GM19372 (cell line): ENCODE measurements around the gene TPSD1.
"Not testable (repeated sequence)": the region's sequence is repeated elsewhere in the genome, so short reads cannot be mapped to it uniquely, and the experiment has no call there.

Source experiments
- ATAC-seq: cut with Tn5 transposase; IDR thresholded peaks from one replicate; pipeline ENCODE4 v1.9.1; 2021; ENCODE audit warnings: mild to moderate bottlenecking, low read depth, moderate library complexity; ENCODE audit not compliant: unreplicated experiment

Gene TPSD1

DNA sequence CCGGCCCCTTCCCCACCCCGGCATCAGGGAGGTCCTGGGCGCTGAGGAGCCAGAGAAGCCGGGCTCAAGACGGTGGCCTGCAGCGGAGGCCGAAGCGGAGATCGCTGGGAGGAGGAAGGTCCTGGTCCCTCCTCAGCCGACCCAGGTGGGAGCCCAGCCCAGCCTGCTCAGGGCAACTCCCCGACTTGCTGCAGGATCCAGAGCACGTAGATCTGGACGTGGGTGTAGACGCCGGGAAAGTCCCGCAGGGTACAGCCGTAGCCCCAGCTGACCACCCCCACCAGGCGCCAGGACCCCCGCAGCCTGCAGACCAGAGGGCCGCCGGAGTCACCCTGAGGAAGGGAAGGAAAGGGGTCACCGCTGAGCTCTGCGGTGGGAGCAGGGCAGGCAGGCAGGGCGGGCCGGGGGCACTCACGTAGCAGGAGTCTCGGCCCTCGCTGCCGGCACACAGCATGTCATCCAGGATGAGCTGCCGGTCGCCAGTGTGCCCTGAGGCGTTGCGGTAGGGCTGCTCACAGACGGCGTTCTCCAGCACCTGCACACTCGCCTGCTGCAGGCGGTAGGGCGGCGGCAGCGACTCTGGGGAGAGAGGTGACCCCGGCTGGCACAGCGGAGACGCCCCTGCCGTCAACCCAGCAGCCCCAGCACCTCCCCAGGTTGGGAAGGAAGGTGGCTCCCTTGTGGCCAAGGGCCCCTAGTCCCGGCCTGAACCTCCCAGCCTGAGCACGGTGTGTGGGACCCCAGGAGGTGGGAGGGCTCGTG is 5.4 kb downstream of the TPSD1 start:
- no peak for ATAC-seq

- no peak for ATAC-seq
Observed at GRCh38 chr16:1262210-1262845, 6.5 kb downstream of the TPSD1 start.

GRCh38 chr16:1262846-1263221 is 7.0 kb downstream of the TPSD1 start:
- ATAC-seq = no peak

DNA sequence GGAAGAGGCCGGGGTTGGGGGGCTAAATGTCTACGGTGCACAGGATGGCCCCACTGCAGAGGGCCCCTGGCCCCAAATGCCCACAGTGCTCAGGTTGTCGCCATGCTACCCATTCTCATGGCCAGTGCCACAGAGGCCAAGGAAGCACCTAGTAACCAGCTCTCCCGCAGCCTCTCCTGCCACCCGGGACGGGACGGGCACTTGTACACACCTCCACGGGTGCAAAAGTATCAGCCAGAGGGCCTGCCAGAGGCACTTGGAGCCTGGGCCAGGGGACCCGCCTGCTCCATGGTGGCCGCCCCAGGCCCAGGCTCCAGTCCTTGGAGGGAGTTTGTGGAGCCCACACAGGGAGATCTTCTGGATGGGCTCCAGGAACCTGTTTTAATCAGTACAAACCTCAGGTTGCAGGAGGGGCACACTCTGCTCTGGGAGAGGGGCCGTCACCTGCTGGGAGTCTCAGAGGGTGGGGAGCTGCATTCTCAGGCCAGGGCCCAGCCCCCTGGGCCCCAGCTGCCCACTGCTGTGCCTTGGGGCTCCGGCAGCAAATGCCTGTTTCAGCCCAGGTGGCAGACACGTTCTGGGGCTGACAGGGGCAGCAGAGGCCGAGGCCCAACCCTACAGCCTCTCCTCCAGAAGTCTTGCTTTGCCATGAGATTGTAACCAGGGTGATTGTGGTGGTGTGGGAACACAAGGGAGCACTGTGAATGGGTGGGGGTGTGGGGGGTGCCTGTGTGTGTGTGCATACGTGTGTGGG is 7.9 kb downstream of the TPSD1 start:
- no peak for ATAC-seq

DNA sequence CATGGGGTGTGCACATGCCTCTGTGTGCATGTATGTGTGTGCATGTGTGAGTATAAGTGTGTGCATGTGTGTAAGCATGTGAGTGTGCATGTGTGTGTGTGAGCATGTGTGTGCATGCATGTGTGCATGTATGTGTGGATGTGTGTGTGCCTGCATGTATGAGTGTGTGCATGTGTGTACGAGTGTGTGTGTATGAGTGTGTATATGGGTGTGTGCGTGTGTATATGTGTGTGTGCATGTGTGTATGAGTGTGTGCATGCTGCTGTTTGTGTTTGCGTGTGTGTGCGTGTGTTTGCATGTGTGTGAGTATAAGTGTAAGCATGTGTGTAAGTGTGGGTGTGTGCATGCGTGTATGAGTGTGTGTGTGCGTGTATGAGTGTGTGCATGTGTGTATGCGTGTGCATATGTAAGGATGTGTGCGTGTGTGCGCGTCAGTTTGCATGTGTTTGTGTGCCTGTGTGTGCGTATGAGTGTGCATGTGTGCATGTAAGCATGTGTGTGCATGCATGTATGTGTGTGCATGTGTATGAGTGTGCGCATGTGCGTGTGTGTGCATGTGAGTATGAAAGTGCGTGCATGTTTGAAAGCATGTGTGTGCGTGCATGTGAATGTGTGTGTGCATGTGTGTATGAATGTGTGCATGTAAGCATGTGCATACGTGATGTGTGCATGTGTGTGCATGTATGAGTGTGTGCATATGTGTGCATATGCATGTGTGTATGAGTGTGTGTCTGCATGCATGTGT is 8.6 kb downstream of the TPSD1 start:
- ATAC-seq = no peak

DNA sequence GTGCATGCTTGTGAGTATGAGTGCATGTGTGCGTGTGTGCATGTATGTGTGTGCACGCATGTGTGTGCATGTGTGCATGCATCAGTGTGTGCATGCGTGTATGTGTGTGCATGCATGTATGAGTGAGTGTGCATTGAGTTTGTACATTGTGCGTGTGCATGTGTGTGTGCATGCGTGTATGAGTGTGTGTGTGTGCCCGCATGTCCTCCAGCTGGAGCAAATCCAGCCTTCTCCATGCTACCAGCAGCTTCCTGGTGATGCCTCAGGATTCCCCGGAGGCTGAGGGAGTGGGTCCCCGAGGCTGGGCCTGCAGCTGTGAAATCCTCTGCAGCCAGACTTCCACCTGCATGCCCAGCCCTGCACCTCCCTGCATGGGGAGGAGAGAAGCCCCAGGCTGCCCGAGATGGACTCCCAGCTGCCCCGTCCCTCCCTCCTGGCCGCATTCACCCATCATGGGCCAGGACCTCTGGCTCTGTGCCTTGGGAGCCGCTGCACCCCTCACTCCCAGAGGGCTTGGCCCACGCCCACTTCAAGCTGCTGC is 9.3 kb downstream of the TPSD1 start:
- ATAC-seq = no peak

GRCh38 chr16:1265826-1266225 is 10.0 kb downstream of the TPSD1 start:
- no peak for ATAC-seq

GRCh38 chr16:1269418-1269817 is 13.5 kb downstream of the TPSD1 start:
- not testable (repeated sequence) for ATAC-seq

DNA sequence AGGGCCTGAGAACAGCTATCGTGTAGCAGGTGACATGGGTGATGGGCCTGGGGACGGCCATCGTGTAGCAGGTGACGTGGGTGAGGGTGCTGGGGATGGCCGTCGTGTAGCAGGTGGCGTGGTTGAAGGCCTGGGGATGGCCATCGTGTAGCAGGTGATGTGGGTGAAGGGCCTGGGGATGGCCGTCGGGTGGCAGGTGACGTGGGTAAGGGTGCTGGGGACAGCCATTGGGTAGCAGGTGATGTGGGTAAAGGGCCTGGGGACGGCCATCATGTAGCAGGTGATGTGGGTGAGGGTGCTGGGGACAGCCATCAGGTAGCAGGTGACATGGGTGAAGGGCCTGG is 15.5 kb downstream of the TPSD1 start:
- no peak for ATAC-seq

- ATAC-seq = not testable (repeated sequence)
Observed at GRCh38 chr16:1271724-1272413, 16.0 kb downstream of the TPSD1 start.

DNA sequence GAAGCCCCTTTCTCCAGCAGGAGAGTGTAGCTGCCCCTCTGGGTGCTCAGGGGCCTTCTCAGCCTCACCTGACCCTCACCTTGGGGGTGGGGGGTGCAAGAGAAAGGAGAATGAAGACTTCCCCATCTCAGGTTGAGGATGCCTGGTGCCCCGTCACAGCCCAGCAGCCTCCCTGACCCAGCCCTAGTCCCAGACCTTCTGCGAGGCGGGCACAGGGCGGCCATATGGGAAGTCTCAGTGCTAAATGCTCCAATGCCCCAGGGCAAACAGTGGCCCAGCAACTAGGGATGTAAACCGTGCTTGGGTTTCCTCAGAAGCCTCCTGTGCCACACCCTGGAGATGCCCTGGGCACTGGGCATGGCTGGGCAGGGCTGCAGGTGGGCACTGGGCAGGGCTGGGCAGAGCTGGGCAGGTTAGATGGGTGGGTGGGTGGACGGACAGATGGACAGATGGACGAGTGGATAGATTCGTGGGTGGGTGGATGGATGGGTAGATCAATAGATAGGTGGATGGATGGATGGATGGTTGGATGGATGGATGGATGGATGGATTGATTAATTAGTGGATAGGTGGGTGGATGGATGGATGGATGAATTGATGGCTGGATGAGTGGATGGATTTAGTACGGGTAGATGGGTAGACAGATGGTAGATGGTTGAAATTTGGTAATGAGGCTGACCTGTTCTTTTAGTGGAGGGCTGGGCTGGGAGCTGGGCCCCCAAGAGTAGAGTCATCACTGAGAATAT is 16.8 kb downstream of the TPSD1 start:
- ATAC-seq = no peak

- no peak for ATAC-seq
Observed at GRCh38 chr16:1273816-1274215, 17.9 kb downstream of the TPSD1 start.

DNA sequence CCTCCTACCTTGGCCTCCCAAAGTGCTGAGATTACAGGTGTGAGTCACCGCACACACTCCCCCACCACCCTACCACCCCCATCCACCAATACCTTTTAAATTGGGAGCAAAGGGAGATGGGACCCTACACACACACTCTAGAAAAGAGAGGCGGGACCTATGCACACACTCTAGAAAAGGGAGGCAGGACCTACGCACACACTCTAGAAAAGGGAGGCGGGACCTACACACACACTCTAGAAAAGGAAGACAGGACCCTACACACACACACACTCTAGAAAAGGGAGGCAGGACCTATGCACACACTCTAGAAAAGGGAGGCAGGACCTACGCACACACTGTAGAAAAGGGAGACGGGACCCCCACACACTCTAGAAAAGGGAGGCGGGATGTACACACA is 18.9 kb downstream of the TPSD1 start:
- no peak for ATAC-seq

GRCh38 chr16:1275791-1276579 is 20.1 kb downstream of the TPSD1 start:
- ATAC-seq = no peak

DNA sequence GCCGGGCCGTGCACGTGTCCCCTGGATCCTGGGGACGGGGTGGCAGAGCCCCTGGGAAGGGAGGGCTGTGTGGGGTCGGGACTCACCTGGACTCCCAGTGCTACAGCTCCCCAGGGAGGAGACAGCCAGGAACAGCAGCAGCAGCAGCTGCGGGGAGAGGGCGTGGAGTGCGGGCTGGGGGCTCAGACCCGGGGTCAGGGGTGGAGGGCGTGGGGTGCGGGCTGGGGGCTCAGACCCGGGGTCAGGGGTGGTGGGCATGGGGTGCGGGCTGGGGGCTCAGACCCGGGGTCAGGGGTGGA is 20.7 kb downstream of the TPSD1 start:
- ATAC-seq = no peak

DNA sequence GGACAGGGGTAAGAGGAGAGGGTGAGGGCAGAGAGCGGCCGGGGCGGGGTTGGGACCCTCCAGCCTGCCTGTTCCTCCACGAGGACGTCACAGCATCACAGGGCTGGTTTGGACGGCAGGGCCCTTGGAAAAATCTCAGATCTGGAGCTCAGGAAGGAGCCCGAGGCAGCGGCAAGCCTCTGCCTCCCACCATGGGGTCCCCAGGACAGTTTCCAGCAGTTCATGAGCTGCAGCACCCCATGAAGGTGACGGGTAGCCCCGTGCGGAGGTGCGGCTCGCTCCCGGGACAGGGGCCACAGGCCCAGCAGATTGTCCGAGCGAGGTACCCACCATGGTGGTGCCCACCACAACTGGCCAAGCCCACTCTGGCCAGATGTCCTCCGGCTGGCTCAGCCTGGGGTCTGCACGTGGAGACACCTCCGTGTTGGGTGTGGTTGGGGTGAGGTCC is 21.3 kb downstream of the TPSD1 start:
- ATAC-seq = no peak

DNA sequence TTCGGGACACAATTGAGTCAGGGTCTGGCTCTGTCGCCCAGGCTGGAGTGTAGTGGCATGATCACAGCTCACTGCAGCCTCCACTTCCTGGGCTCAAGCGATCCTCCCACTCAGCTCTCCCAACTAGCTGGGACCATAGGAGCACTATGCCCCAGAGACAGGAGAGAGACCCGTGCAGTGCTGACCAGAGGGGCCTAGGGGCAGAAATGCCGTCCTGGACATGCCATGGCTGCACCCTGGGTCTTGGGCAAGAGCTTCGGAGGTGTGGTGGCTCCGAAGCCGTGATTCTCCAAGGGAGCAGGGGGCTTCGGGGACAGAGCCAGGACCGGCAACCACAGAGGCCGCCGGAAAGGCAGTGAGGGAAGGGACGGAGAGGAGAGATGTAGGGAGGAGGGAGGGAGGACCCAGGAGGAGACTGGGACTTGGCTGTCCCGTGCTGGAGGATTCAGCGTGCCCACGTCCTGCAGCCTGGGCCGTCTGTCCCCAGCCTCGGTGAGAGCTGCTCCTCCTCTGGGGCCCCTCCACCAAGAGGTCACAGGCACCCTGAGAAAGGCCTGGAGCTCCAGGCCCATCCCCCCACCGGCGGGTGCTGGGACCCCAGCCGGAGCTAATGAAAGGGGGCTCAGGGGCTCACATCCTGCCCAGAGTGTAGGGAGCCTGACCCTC is 21.9 kb downstream of the TPSD1 start:
- ATAC-seq = no peak

DNA sequence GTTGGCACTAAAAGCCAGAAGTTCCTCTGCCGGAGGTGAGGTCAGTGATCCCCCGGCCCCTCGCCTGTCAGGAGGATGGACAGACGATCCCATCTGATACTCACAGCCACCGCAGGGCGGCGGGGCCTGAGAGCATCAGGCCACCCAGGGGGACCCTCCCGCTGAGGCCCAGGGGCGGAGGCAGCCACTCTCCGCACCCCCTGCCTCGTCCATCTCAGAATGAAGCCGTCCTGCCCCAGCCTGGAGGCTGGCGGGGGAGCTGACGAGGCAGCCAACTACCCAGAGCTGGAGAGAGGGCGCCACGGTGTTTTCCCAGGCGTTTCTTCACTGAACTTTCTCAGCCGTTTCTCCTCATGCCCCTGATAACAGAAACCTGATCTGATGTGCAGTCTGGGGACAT is 22.6 kb downstream of the TPSD1 start:
- ATAC-seq = no peak
